NCI-H69 (cell line): ENCODE measurements around the gene DOK5.

ENCODE experiments used
- DNase-seq: peaks from one replicate; lab custom pipeline; 2025; lab: John Stamatoyannopoulos, UW

DOK5 gene

GRCh38 chr20:54648421-54649142 is 173.2 kb downstream of the DOK5 start:
- DNase-seq, result no peak

- peak; percentile 66 for DNase-seq
Measured at GRCh38 chr20:54649511-54649962, 174.1 kb downstream of the DOK5 start.

GRCh38 chr20:54650052-54650719 is 174.8 kb downstream of the DOK5 start:
- DNase-seq, result no peak

GRCh38 chr20:54651252-54651651 is 175.9 kb downstream of the DOK5 start:
- no peak for DNase-seq

GRCh38 chr20:54654450-54654849 is 179.1 kb downstream of the DOK5 start:
- DNase-seq, result no peak

GRCh38 chr20:54657268-54657826 is 182.0 kb downstream of the DOK5 start:
- no peak for DNase-seq

GRCh38 chr20:54658525-54658924 is 183.1 kb downstream of the DOK5 start:
- no peak for DNase-seq

GRCh38 chr20:54661265-54661664 is 185.9 kb downstream of the DOK5 start:
- DNase-seq, result no peak

GRCh38 chr20:54661880-54662465 is 186.6 kb downstream of the DOK5 start:
- no peak for DNase-seq

- no peak for DNase-seq
Measured at GRCh38 chr20:54665812-54666211, 190.4 kb downstream of the DOK5 start.

GRCh38 chr20:54668271-54669039 is 193.1 kb downstream of the DOK5 start:
- DNase-seq, result peak; percentile 4

- DNase-seq, result no peak
Measured at GRCh38 chr20:54669040-54669363, 193.6 kb downstream of the DOK5 start.

- no peak for DNase-seq
Measured at GRCh38 chr20:54678253-54678652, 202.9 kb downstream of the DOK5 start.

GRCh38 chr20:54680439-54680838 is 205.0 kb downstream of the DOK5 start:
- no peak for DNase-seq

- peak; percentile 49 for DNase-seq
Measured at GRCh38 chr20:54680872-54681619, 205.7 kb downstream of the DOK5 start.

GRCh38 chr20:54681869-54682268 is 206.5 kb downstream of the DOK5 start:
- DNase-seq, result no peak

- DNase-seq, result no peak
Measured at GRCh38 chr20:54688476-54688875, 213.1 kb downstream of the DOK5 start.

- DNase-seq, result no peak
Measured at GRCh38 chr20:54690323-54690722, 214.9 kb downstream of the DOK5 start.

- no peak for DNase-seq
Measured at GRCh38 chr20:54691327-54691726, 215.9 kb downstream of the DOK5 start.

- peak; percentile 2 for DNase-seq
Measured at GRCh38 chr20:54692168-54692887, 216.9 kb downstream of the DOK5 start.

- no peak for DNase-seq
Measured at GRCh38 chr20:54694516-54694915, 219.1 kb downstream of the DOK5 start.
